Esophagus squamous epithelium (tissue), 5 donors: Measurements from ENCODE around the gene FAP. TPM values are rescaled to one million over a fixed set of nuclear protein-coding genes. Genes with fewer than 3 reads are reported as not detected.

Source experiments
- DNase-seq: peaks from one replicate; lab custom pipeline; 2025; lab: John Stamatoyannopoulos, UW
- H3K27ac ChIP-seq, 4 donors: fragments of 200-600 bp; sonication (generic); one replicate each; pipeline ENCODE4 v1.5.1; 2016 to 2019; ENCODE audit warnings: mild to moderate bottlenecking in 1 of 4
- H3K27me3 ChIP-seq, 4 donors: fragments of 200-600 bp; sonication (generic); 1 replicate in 3 of 4; 2 replicates in 1 of 4; pipeline versions ENCODE4 v1.5.1 to v1.6.0; 2017 to 2021; ENCODE audit warnings: antibody characterized with exemption in 1 of 4
- H3K36me3 ChIP-seq, 3 donors: fragments of 200-600 bp; sonication (generic); one replicate each; pipeline ENCODE4 v1.5.1; 2016 to 2019
- H3K4me1 ChIP-seq, 3 donors: fragments of 200-600 bp; sonication (generic); one replicate each; pipeline ENCODE4 v1.5.1; 2017 to 2019
- H3K4me3 ChIP-seq, 4 donors: fragments of 200-600 bp; sonication (generic); 1 replicate in 3 of 4; 2 replicates in 1 of 4; pipeline ENCODE4 v1.5.1; 2016 to 2019; ENCODE audit warnings: mild to moderate bottlenecking in 2 of 4, moderate library complexity in 1 of 4
- H3K9me3 ChIP-seq, 3 donors: fragments of 200-600 bp; sonication (generic); one replicate each; pipeline ENCODE4 v1.5.1; 2016 to 2019
- POLR2A ChIP-seq, 4 donors: fragments of 450-650 bp; IDR thresholded peaks; one replicate each; pipeline ENCODE4 v1.6.1; 2017; ENCODE audit warnings: antibody characterized with exemption in 4 of 4, mild to moderate bottlenecking in 4 of 4, moderate library complexity in 3 of 4
- WGBS, 2 donors: methylation state at CpG; one replicate each; pipeline ENCODE4 v1.1.5; 2018; 5-methylcytosine and 5-hydroxymethylcytosine counted together
- intact Hi-C: fragments of 100-400 bp; cut with DNase I; formaldehyde crosslinking; loops from one replicate; pipeline ENCODE4 v1.15.0; 2022
- total RNA-seq, 4 donors: library from RNA; depleted of rRNA; stranded (reverse); fragments of >200 nt; gene quantifications; one replicate each; pipeline ENCODE4 v1.1.0, GENCODE V29; 2016
- TF ChIP-seq, protein P1 (sequence below), 6 experiments: fragments of 450-650 bp in 4 of 6; fragments of 200-600 bp in 2 of 6; sonication (generic) in 2 of 6; IDR thresholded peaks; one replicate each; pipeline ENCODE4 v1.5.1; 2016 to 2019; ENCODE audit warnings: antibody characterized with exemption in 6 of 6, mild to moderate bottlenecking in 4 of 6, moderate library complexity in 4 of 6
- donor health status: DM: yes; HTN: yes; CAD: no.

The FAP gene
- total RNA-seq, 4 donors from 2014 or later, result 0.91 to 6.5 (median 2.1) TPM

- Histone ChIP-seq H3K27ac (peak overlapping the region in 3 of 4 donors; percentile 35 to 84 (median 70)), H3K36me3 (peaks cover 0 to 8% (median 1%) of the 10 kb centered on the region in 3 donors), H3K27me3 (no peaks in the 10 kb centered on the region), H3K4me1 (peaks cover 0 to 15% (median 9%) of the 10 kb centered on the region in 3 donors), H3K4me3 (no peak overlapping the region), H3K9me3 (no peaks in the 10 kb centered on the region)
- 52 to 56% methylated on average over 4 of the region's 4 CpGs for WGBS, 2 donors
- TF ChIP-seq, protein P1, sequence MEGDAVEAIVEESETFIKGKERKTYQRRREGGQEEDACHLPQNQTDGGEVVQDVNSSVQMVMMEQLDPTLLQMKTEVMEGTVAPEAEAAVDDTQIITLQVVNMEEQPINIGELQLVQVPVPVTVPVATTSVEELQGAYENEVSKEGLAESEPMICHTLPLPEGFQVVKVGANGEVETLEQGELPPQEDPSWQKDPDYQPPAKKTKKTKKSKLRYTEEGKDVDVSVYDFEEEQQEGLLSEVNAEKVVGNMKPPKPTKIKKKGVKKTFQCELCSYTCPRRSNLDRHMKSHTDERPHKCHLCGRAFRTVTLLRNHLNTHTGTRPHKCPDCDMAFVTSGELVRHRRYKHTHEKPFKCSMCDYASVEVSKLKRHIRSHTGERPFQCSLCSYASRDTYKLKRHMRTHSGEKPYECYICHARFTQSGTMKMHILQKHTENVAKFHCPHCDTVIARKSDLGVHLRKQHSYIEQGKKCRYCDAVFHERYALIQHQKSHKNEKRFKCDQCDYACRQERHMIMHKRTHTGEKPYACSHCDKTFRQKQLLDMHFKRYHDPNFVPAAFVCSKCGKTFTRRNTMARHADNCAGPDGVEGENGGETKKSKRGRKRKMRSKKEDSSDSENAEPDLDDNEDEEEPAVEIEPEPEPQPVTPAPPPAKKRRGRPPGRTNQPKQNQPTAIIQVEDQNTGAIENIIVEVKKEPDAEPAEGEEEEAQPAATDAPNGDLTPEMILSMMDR (IDR thresholded peaks at IDR 0.05), result no peak
- TF ChIP-seq POLR2A (IDR thresholded peaks at IDR 0.05), result no peak
- DNase-seq, result no peak
- intact Hi-C loops, result no loop called here
Observed at GRCh38 chr2:162261032-162261945, 18.0 kb upstream of the FAP start.

DNA sequence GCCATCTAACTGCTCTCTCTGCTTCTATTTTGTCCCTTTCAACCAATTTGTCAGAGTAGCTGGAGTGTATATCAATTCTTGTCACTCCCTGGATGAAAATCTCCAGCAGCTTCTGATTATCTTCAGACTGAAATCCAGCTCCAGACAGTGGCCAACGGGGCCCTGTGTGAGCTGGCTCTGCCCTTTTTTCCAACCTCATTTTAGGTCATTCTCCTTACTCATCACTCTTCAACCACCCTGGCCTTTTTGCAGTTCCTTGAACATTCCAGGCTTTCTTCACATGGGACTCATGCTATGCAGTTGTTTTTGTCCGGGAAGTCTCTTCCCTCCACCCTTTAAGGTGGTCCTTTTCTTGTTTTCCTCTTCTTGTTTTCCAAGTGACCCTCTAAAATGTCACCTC lies 15.4 kb upstream of the FAP start:
- TF ChIP-seq POLR2A (IDR thresholded peaks at IDR 0.05), result no peak
- TF ChIP-seq, protein P1 (IDR thresholded peaks at IDR 0.05), result no peak
- no peaks in the 10 kb centered on the region for H3K27me3 ChIP-seq
- H3K36me3 ChIP-seq, result no peaks in the 10 kb centered on the region
- DNase-seq, result no peak
- H3K27ac ChIP-seq, result peak overlapping the region in 2 of 4 donors; percentile 3 to 48
- no peaks in the 10 kb centered on the region for H3K9me3 ChIP-seq
- 67 to 71% methylated on average over 2 of the region's 2 CpGs for WGBS, 2 donors
- H3K4me1 ChIP-seq, result peaks cover 0 to 15% (median 9%) of the 10 kb centered on the region in 3 donors
- intact Hi-C loops, result no loop called here
- no peak overlapping the region for H3K4me3 ChIP-seq

DNA sequence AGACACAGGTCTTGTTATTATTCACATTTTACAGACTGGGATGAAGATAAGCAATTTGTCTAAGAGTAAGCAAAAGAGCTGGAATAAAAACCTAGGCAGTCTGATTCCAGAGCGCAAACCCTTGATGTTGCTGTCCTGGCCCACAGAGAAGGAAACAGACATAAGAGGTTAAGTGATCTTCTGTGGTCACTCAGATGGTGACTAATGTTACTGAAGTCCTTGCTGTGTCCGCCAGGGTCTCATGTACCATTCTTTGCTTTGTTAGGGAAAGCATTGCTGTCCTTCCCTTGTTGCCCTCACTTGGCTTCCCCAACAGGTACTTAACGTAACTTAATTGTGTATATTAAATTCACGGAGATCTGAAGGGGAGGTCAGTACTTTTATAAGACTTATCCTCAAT lies 14.9 kb upstream of the FAP start:
- no peak for TF ChIP-seq POLR2A (IDR thresholded peaks at IDR 0.05)
- TF ChIP-seq, protein P1 (IDR thresholded peaks at IDR 0.05), result no peak
- intact Hi-C loops, result no loop called here
- no peaks in the 10 kb centered on the region for H3K36me3 ChIP-seq
- 89 to 97% methylated on average over 4 of the region's 4 CpGs for WGBS, 2 donors
- DNase-seq, result no peak
- H3K27me3 ChIP-seq, result no peaks in the 10 kb centered on the region
- H3K4me3 ChIP-seq, result no peak overlapping the region
- peaks cover 0 to 15% (median 9%) of the 10 kb centered on the region in 3 donors for H3K4me1 ChIP-seq
- H3K27ac ChIP-seq, result peak overlapping the region in 2 of 4 donors; percentile 3 to 48
- H3K9me3 ChIP-seq, result no peaks in the 10 kb centered on the region

DNA sequence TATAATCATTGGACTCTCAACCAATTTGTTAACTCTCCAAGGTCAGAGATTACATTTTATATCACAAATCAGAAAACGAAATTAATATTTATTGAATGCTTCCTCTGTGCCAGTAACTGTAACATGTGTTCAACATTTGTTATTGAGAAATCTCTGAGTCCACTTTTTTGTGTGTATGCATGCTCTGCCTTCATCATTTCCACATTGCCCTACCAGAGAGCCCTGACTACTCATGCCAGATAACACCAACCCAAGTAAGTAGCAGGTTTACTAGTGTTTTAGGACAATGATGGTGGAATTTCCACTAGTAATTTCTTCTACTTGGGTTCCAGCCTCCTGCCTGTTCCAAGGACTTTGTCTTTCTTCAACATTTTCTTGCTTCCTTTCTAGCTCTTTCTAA lies 14.2 kb upstream of the FAP start:
- no peak overlapping the region for H3K4me3 ChIP-seq
- H3K27ac ChIP-seq, result no peak overlapping the region
- TF ChIP-seq POLR2A (IDR thresholded peaks at IDR 0.05), result no peak
- TF ChIP-seq, protein P1 (IDR thresholded peaks at IDR 0.05), result no peak
- WGBS, 2 donors, result 19 to 42% methylated on average over 1 of the region's 1 CpG
- no peaks in the 10 kb centered on the region for H3K36me3 ChIP-seq
- H3K9me3 ChIP-seq, result no peaks in the 10 kb centered on the region
- DNase-seq, result no peak
- peaks cover 0 to 15% (median 9%) of the 10 kb centered on the region in 3 donors for H3K4me1 ChIP-seq
- intact Hi-C loops, result no loop called here
- no peaks in the 10 kb centered on the region for H3K27me3 ChIP-seq

GRCh38 chr2:162256591-162256991 lies 13.3 kb upstream of the FAP start:
- DNase-seq, result no peak
- Histone ChIP-seq H3K36me3 (no peaks in the 10 kb centered on the region), H3K9me3 (no peaks in the 10 kb centered on the region), H3K27ac (no peak overlapping the region), H3K4me3 (no peak overlapping the region), H3K4me1 (peaks cover 0 to 10% (median 4%) of the 10 kb centered on the region in 3 donors), H3K27me3 (no peaks in the 10 kb centered on the region)
- intact Hi-C loops, result no loop called here
- 66 to 68% methylated on average over 2 of the region's 2 CpGs for WGBS, 2 donors
- TF ChIP-seq, protein P1 (IDR thresholded peaks at IDR 0.05), result no peak
- no peak for TF ChIP-seq POLR2A (IDR thresholded peaks at IDR 0.05)
